Loucy (cell line): Measurements from ENCODE around the gene CCNYL1.

ENCODE experiments used
- H2AFZ ChIP-seq: fragments of 200-600 bp; sonication (generic); 2 replicates; pipeline ENCODE4 v1.6.0; 2016; ENCODE audit warnings: antibody characterized with exemption, mild to moderate bottlenecking, low read length, moderate library complexity
- H3F3A ChIP-seq: fragments of 200-600 bp; 2 replicates; pipeline ENCODE4 v1.6.0; 2016; ENCODE audit warnings: antibody characterized with exemption, low read depth, mild to moderate bottlenecking
- H3K27me3 ChIP-seq: fragments of 200-600 bp; sonication (generic); 2 replicates; pipeline ENCODE4 v1.6.1; 2014; ENCODE audit warnings: low read length, mild to moderate bottlenecking; ENCODE audit not compliant: insufficient read depth, poor library complexity, severe bottlenecking
- H3K36me3 ChIP-seq: fragments of 200-600 bp; sonication (generic); 2 replicates; pipeline ENCODE4 v1.6.1; 2016; ENCODE audit warnings: low read length; ENCODE audit not compliant: insufficient read depth
- H3K4me1 ChIP-seq: fragments of 200-600 bp; sonication (generic); 2 replicates; pipeline ENCODE4 v1.5.1; 2014; ENCODE audit warnings: low read length, mild to moderate bottlenecking; ENCODE audit not compliant: insufficient read depth, poor library complexity, severe bottlenecking
- H3K4me2 ChIP-seq: fragments of 200-600 bp; sonication (generic); 2 replicates; pipeline ENCODE4 v1.6.0; 2014; ENCODE audit warnings: antibody characterized with exemption, low read length, low read depth, mild to moderate bottlenecking; ENCODE audit not compliant: poor library complexity, severe bottlenecking
- H3K4me3 ChIP-seq: fragments of 200-600 bp; sonication (generic); 2 replicates; pipeline ENCODE4 v1.5.1; 2014; ENCODE audit warnings: low read length, mild to moderate bottlenecking, mixed read lengths; ENCODE audit not compliant: poor library complexity, severe bottlenecking
- H3K79me2 ChIP-seq: fragments of 200-600 bp; sonication (generic); 2 replicates; pipeline ENCODE4 v1.6.1; 2014; ENCODE audit warnings: low read length; ENCODE audit not compliant: insufficient read depth
- H3K9ac ChIP-seq: fragments of 200-600 bp; sonication (generic); 2 replicates; pipeline ENCODE4 v1.6.0; 2014; ENCODE audit warnings: mild to moderate bottlenecking, low read depth, low read length, moderate library complexity; ENCODE audit not compliant: poor library complexity, severe bottlenecking
- H3K9me2 ChIP-seq: fragments of 200-600 bp; sonication (generic); replicated peaks from 2 replicates; pipeline ENCODE4 v1.6.1; 2016; ENCODE audit warnings: low read depth, low read length, mixed read lengths
- H3K9me3 ChIP-seq: fragments of 200-600 bp; sonication (generic); 2 replicates; pipeline ENCODE4 v1.6.1; 2014; ENCODE audit warnings: mild to moderate bottlenecking, antibody characterized with exemption, low read length, low read depth; ENCODE audit not compliant: insufficient read depth
- H4K20me1 ChIP-seq: fragments of 200-600 bp; sonication (generic); 2 replicates; pipeline ENCODE4 v1.6.0; 2014; ENCODE audit warnings: antibody characterized with exemption, low read length, mild to moderate bottlenecking; ENCODE audit not compliant: insufficient read depth, poor library complexity, severe bottlenecking
- EZH2phosphoT487 ChIP-seq: fragments of 200-600 bp; IDR thresholded peaks from 2 replicates; pipeline ENCODE4 v1.6.1; 2018; ENCODE audit warnings: antibody characterized with exemption, mild to moderate bottlenecking, moderate library complexity, borderline replicate concordance
- TF ChIP-seq, protein P1 (sequence below): fragments of 200-600 bp; sonication (generic); conservative IDR thresholded peaks from 2 replicates; pipeline ENCODE4 v1.5.1; 2014; ENCODE audit warnings: mild to moderate bottlenecking, antibody characterized with exemption, low read length

The CCNYL1 gene

DNA sequence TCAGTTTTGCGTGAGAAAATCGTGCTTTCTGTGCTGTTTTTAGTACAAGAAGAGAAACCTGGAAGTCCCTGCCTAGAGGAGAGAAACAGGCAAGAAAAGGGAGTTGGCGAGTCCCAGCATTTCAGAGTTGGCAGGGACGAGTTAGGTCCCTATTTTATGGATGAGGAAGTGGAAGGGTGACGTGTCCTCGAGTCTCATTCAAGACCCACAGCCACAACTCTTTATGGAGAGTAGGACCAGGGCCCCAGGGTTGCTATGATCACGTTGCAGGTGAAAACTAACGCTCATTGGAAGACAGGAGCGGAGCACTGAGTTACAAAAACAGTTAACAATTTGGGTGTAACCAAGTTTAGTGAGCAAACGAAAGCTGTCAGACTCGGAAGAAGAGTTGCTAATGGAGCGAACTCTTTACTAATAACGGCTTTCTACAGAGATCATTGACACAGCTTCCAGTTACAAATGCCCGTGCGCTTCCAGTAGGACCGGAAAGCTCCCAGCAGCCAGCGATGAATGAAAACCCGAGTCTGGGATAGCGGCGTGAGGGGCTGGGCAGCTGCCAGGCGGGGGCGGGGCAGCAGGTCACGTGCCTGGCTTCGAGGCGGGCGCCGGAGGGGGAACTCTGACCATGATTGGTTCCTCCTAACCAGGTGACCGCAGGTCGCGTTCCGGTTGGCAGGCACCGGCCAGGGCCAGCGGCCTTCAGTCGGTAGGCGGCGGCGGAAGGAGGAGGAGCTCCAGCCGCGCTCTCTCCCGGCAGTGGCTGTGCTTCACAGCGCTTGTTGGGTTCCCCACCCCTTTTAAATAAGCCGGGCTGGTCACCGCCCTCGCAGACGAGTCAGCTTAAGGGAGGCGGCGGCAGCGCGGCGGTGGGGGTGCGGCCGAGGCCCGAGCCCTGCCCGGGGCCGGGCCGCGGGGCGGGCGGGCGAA is at the start of gene CCNYL1:
Gene CCNYL1, plus strand, starts transcription at position 827 of the 927 bp plus-strand sequence. CDS start 257 bp downstream, outside the sequence.
- Histone ChIP-seq H3K27me3 (no peaks in the 10 kb centered on the region), H4K20me1 (peaks cover 19% of the 10 kb centered on the region), H3K4me3 (peak within 1 kb of the TSS; percentile 92), H3K4me2 (peak within 1 kb of the TSS; percentile 80), H3K9ac (peak within 1 kb of the TSS; percentile 76), H2AFZ (peak within 1 kb of the TSS; percentile 94), H3K9me3 (no peaks in the 10 kb centered on the region), H3K36me3 (no peaks in the 10 kb centered on the region), H3F3A (no peaks in the 10 kb centered on the region), H3K79me2 (peaks cover 34% of the 10 kb centered on the region), H3K9me2 (no peaks in the 10 kb centered on the region), H3K4me1 (peaks cover 24% of the 10 kb centered on the region)
- no peak for TF ChIP-seq EZH2phosphoT487
- TF ChIP-seq, protein P1, sequence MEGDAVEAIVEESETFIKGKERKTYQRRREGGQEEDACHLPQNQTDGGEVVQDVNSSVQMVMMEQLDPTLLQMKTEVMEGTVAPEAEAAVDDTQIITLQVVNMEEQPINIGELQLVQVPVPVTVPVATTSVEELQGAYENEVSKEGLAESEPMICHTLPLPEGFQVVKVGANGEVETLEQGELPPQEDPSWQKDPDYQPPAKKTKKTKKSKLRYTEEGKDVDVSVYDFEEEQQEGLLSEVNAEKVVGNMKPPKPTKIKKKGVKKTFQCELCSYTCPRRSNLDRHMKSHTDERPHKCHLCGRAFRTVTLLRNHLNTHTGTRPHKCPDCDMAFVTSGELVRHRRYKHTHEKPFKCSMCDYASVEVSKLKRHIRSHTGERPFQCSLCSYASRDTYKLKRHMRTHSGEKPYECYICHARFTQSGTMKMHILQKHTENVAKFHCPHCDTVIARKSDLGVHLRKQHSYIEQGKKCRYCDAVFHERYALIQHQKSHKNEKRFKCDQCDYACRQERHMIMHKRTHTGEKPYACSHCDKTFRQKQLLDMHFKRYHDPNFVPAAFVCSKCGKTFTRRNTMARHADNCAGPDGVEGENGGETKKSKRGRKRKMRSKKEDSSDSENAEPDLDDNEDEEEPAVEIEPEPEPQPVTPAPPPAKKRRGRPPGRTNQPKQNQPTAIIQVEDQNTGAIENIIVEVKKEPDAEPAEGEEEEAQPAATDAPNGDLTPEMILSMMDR = no peak

DNA sequence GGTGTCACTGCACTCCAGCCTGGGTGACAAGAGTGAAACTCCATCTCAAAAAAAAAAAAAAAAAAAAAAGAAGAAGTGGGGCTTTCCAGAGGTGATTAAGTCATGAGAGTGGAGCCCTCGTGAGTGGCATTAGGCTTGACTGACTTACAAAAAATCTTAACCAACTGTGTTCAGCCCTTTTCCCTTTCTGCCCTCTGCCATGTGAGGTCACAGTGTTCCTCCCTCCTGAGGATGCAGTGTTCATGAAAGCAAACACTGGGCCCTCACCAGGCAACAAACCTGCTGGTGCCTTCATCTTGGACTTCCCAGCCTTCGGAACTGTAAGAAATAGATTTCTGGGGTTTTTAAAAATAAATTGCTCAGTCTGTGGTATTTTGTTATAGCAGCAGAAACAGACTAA is 49.2 kb upstream of the CCNYL1 start:
- Histone ChIP-seq H3K27me3 (no peaks in the 10 kb centered on the region), H3K36me3 (no peaks in the 10 kb centered on the region), H3K4me1 (no peaks in the 10 kb centered on the region), H3K9me3 (no peaks in the 10 kb centered on the region), H3K9me2 (no peaks in the 10 kb centered on the region), H3K4me2 (no peak overlapping the region), H3F3A (no peaks in the 10 kb centered on the region), H2AFZ (no peak overlapping the region), H3K9ac (no peak overlapping the region), H3K79me2 (no peaks in the 10 kb centered on the region), H4K20me1 (no peaks in the 10 kb centered on the region), H3K4me3 (no peak overlapping the region)
- TF ChIP-seq, protein P1 = no peak
- no peak for TF ChIP-seq EZH2phosphoT487

DNA sequence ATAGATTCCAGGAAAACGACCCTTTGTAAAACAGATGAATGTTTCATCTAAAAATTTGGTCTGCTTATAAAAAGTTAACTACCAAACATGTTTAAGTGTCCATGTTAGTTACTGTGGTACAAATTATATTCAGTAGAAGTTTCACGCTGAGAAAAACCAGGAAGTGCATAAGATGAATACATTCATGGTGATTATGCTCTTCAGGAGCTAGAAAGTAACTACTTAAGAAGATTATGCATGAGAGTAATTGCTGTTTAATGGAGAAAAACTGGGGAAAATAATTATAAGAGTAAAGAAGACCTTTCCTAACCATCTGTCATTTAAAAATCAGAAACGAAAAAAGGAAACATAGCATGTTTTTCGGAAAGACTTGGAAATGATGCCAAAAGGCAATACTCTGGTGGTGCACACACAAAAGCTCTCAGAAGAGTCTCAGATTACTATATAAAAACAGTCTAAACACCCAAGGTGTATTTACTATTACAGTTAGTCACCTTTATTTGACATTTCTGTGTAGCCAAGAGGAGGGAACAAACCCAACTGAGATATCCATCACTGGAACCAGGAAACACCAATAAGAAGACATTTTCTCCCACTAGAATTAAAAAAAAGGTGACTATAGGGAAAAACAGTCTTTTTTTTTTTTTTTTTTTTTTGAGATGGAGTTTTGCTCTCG is 47.4 kb upstream of the CCNYL1 start:
- TF ChIP-seq, protein P1 = no peak
- TF ChIP-seq EZH2phosphoT487 = no peak
- H3K4me2 ChIP-seq = no peak overlapping the region
- H3K9ac ChIP-seq = no peak overlapping the region
- no peaks in the 10 kb centered on the region for H3K27me3 ChIP-seq
- H3K36me3 ChIP-seq = no peaks in the 10 kb centered on the region
- no peaks in the 10 kb centered on the region for H3K4me1 ChIP-seq
- H3F3A ChIP-seq = no peaks in the 10 kb centered on the region
- H3K9me3 ChIP-seq = no peaks in the 10 kb centered on the region
- no peak overlapping the region for H3K4me3 ChIP-seq
- H3K79me2 ChIP-seq = no peaks in the 10 kb centered on the region
- H4K20me1 ChIP-seq = no peaks in the 10 kb centered on the region
- peak overlapping the region; percentile 72 for H2AFZ ChIP-seq
- H3K9me2 ChIP-seq = no peaks in the 10 kb centered on the region
